ES-I3 (cell line): ENCODE results near the gene ARHGAP21.

Experiments used
- H3K36me3 ChIP-seq: 2 replicates; pipeline ENCODE4 v1.6.1; 2013; ENCODE audit warnings: mild to moderate bottlenecking, low read length, control low read depth, moderate library complexity; ENCODE audit not compliant: insufficient read depth
- H3K4me1 ChIP-seq: 2 replicates; pipeline ENCODE4 v1.6.1; 2013; ENCODE audit warnings: mild to moderate bottlenecking, control low read depth, low read length; ENCODE audit not compliant: insufficient read depth
- H3K9ac ChIP-seq: 2 replicates; pipeline ENCODE4 v1.6.1; 2013; ENCODE audit warnings: low read depth, mild to moderate bottlenecking, low read length, moderate library complexity
- H3K9me3 ChIP-seq: 2 replicates; pipeline ENCODE4 v1.6.1; 2013; ENCODE audit warnings: mild to moderate bottlenecking, low read length, moderate library complexity; ENCODE audit not compliant: control insufficient read depth, insufficient read depth

Gene ARHGAP21

GRCh38 chr10:24618401-24618800 lies 105.3 kb downstream of the ARHGAP21 start:
- no peak overlapping the region for H3K9ac ChIP-seq
- no peaks in the 10 kb centered on the region for H3K9me3 ChIP-seq
- H3K4me1 ChIP-seq = no peaks in the 10 kb centered on the region
- no peaks in the 10 kb centered on the region for H3K36me3 ChIP-seq

GRCh38 chr10:24617771-24618396 lies 105.8 kb downstream of the ARHGAP21 start:
- H3K36me3 ChIP-seq = no peaks in the 10 kb centered on the region
- no peak overlapping the region for H3K9ac ChIP-seq
- no peaks in the 10 kb centered on the region for H3K9me3 ChIP-seq
- H3K4me1 ChIP-seq = no peaks in the 10 kb centered on the region

- H3K9me3 ChIP-seq = no peaks in the 10 kb centered on the region
- no peaks in the 10 kb centered on the region for H3K4me1 ChIP-seq
- no peak overlapping the region for H3K9ac ChIP-seq
- H3K36me3 ChIP-seq = no peaks in the 10 kb centered on the region
These were observed 107.2 kb downstream of the ARHGAP21 start for GRCh38 chr10:24616536-24616935.

- Histone ChIP-seq H3K9me3 (no peaks in the 10 kb centered on the region), H3K4me1 (no peaks in the 10 kb centered on the region), H3K36me3 (no peaks in the 10 kb centered on the region; the same call in 1 of the 2 replicates), H3K9ac (no peak overlapping the region)
These were observed 117.7 kb downstream of the ARHGAP21 start for GRCh38 chr10:24606021-24606420.

- no peaks in the 10 kb centered on the region for H3K9me3 ChIP-seq
- no peak overlapping the region for H3K9ac ChIP-seq
- no peaks in the 10 kb centered on the region; the same call in 1 of the 2 replicates for H3K36me3 ChIP-seq
- H3K4me1 ChIP-seq = no peaks in the 10 kb centered on the region
These were observed 118.5 kb downstream of the ARHGAP21 start for GRCh38 chr10:24605141-24605540.

- no peaks in the 10 kb centered on the region for H3K4me1 ChIP-seq
- no peaks in the 10 kb centered on the region; the same call in 1 of the 2 replicates for H3K9me3 ChIP-seq
- H3K9ac ChIP-seq = no peak overlapping the region
- H3K36me3 ChIP-seq = no peaks in the 10 kb centered on the region; the same call in 1 of the 2 replicates
These were observed 120.4 kb downstream of the ARHGAP21 start for GRCh38 chr10:24603333-24603732.

GRCh38 chr10:24597961-24598360 lies 125.7 kb downstream of the ARHGAP21 start:
- no peaks in the 10 kb centered on the region; the same call in 1 of the 2 replicates for H3K9me3 ChIP-seq
- no peaks in the 10 kb centered on the region for H3K4me1 ChIP-seq
- H3K9ac ChIP-seq = no peak overlapping the region
- peaks cover 4% of the 10 kb centered on the region; the same call in 1 of the 2 replicates for H3K36me3 ChIP-seq

GRCh38 chr10:24597426-24597825 lies 126.3 kb downstream of the ARHGAP21 start:
- Histone ChIP-seq H3K4me1 (no peaks in the 10 kb centered on the region), H3K36me3 (peaks cover 4% of the 10 kb centered on the region; the same call in 1 of the 2 replicates), H3K9ac (no peak overlapping the region), H3K9me3 (no peaks in the 10 kb centered on the region; the same call in 1 of the 2 replicates)

- Histone ChIP-seq H3K36me3 (peaks cover 12% of the 10 kb centered on the region), H3K9me3 (no peaks in the 10 kb centered on the region; the same call in 1 of the 2 replicates), H3K9ac (no peak overlapping the region), H3K4me1 (no peaks in the 10 kb centered on the region)
These were observed 127.3 kb downstream of the ARHGAP21 start for GRCh38 chr10:24596217-24596930.

GRCh38 chr10:24590697-24591457 lies 132.8 kb downstream of the ARHGAP21 start:
- Histone ChIP-seq H3K4me1 (no peaks in the 10 kb centered on the region), H3K9me3 (no peaks in the 10 kb centered on the region), H3K36me3 (peaks cover 14% of the 10 kb centered on the region), H3K9ac (no peak overlapping the region)

- no peak overlapping the region for H3K9ac ChIP-seq
- H3K4me1 ChIP-seq = no peaks in the 10 kb centered on the region
- peaks cover 14% of the 10 kb centered on the region for H3K36me3 ChIP-seq
- no peaks in the 10 kb centered on the region for H3K9me3 ChIP-seq
These were observed 134.4 kb downstream of the ARHGAP21 start for GRCh38 chr10:24589265-24589664.

- no peaks in the 10 kb centered on the region for H3K9me3 ChIP-seq
- H3K36me3 ChIP-seq = no peaks in the 10 kb centered on the region
- no peak overlapping the region for H3K9ac ChIP-seq
- H3K4me1 ChIP-seq = peaks cover 5% of the 10 kb centered on the region
These were observed 143.8 kb downstream of the ARHGAP21 start for GRCh38 chr10:24579906-24580305.

GRCh38 chr10:24579448-24579847 lies 144.2 kb downstream of the ARHGAP21 start:
- no peak overlapping the region for H3K9ac ChIP-seq
- H3K9me3 ChIP-seq = no peaks in the 10 kb centered on the region
- H3K36me3 ChIP-seq = no peaks in the 10 kb centered on the region
- peaks cover 6% of the 10 kb centered on the region for H3K4me1 ChIP-seq

GRCh38 chr10:24575481-24576002 lies 148.1 kb downstream of the ARHGAP21 start:
- Histone ChIP-seq H3K9me3 (no peaks in the 10 kb centered on the region), H3K36me3 (no peaks in the 10 kb centered on the region), H3K9ac (no peak overlapping the region), H3K4me1 (peaks cover 6% of the 10 kb centered on the region)
